Stimulated activated CD8-positive, alpha-beta memory T cell treated with anti-CD3 and anti-CD28 coated beads, Interleukin-7, amount 100 ng/mL, for 24 hours (primary cell): ENCODE measurements around the gene PPRC1.

Experiments
- DNase-seq: peaks from one replicate; pipeline ENCODE4 v3.0.0-alpha.2; 2020; ENCODE audit warnings: low read depth

Gene PPRC1

GRCh38 chr10:102195296-102195870 lies 62.5 kb downstream of the PPRC1 start:
- DNase-seq: no peak

- no peak for DNase-seq
Observed at GRCh38 chr10:102196893-102197292, 64.1 kb downstream of the PPRC1 start.

- DNase-seq: no peak
Observed at GRCh38 chr10:102198027-102198426, 65.2 kb downstream of the PPRC1 start.
